RWPE1 (cell line): Measurements from ENCODE around the gene CEP72.

Experiments
- CTCF ChIA-PET: fragments of 350-600 bp; sonication (Branson Sonifier 250); formaldehyde crosslinking; extraction: SDS; loops from one replicate; lab custom pipeline; 2021; lab: Yijun Ruan, JAX
- POLR2A ChIA-PET: fragments of 400-600 bp; formaldehyde crosslinking; extraction: SDS; loops from one replicate; lab custom pipeline; 2020; ENCODE audit warnings: antibody characterized with exemption; ENCODE audit not compliant: low non-redundant PET; lab: Yijun Ruan, JAX
- DNase-seq: peaks from one replicate; pipeline ENCODE4 v3.0.0; 2012; ENCODE audit warnings: low spot score
- H3K27ac ChIP-seq: fragments of 450-650 bp; 2 replicates; pipeline ENCODE4 v1.5.1; 2017
- TF ChIP-seq, protein P1 (sequence below): fragments of 450-650 bp; conservative IDR thresholded peaks from 2 replicates; pipeline ENCODE4 v1.5.1; 2017; ENCODE audit warnings: low read depth, mild to moderate bottlenecking

Gene CEP72

DNA sequence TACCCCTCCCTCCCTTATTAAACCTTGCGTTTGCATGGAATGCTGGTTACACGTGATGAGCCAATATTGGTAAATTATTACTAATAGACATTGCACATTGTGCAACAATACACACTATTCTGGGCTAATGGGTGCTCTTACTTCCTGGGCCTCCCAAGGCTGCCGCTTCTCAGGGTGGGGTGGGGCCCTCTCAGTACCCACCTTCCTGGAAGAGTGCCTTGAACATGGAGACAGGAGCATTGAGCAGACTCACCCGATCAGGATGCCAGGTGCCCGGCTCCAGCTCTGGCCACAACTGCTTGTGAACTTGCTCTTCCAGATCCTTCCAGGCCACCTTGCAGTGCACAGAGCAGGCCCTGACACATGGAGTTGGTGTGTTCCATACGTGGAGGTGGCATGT lies 24.7 kb upstream of the CEP72 start:
- no peak overlapping the region for H3K27ac ChIP-seq
- POLR2A ChIA-PET = no interaction called here
- no peak for DNase-seq
- TF ChIP-seq, protein P1, sequence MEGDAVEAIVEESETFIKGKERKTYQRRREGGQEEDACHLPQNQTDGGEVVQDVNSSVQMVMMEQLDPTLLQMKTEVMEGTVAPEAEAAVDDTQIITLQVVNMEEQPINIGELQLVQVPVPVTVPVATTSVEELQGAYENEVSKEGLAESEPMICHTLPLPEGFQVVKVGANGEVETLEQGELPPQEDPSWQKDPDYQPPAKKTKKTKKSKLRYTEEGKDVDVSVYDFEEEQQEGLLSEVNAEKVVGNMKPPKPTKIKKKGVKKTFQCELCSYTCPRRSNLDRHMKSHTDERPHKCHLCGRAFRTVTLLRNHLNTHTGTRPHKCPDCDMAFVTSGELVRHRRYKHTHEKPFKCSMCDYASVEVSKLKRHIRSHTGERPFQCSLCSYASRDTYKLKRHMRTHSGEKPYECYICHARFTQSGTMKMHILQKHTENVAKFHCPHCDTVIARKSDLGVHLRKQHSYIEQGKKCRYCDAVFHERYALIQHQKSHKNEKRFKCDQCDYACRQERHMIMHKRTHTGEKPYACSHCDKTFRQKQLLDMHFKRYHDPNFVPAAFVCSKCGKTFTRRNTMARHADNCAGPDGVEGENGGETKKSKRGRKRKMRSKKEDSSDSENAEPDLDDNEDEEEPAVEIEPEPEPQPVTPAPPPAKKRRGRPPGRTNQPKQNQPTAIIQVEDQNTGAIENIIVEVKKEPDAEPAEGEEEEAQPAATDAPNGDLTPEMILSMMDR = no peak
- CTCF ChIA-PET = interaction anchor here (0.7 to 1.1 kb wide), 2 partner anchors 17 to 64 kb away, joined by 3 read pairs; no protein-coding TSS in a partner anchor

DNA sequence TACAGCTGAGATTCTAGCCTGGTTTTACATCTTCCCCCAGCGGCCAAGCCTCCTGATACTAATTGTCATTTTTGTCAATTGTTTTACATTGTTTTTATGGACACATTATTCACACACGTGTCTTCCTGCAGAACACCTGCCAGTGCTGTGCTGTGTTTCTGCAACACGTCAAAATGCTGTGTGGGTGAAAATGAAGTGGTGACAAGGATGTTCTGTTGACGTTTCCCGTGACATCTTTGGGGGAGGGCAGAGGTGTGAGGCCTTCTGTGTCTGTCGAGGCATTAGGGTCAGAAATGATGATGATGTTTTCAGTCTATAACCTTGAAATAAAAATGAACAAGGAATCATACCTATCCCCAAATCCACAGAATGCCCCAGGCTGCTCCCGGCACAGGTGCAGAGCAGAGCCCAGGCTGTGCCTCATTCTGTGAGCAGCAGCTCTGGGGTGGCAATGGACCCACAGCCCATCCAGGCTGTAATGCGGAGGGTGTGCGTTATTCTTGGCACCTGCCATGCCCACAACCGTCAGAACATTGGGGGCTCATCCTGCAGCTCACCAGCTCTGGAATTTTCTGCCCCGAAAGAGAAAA lies 23.6 kb upstream of the CEP72 start:
- POLR2A ChIA-PET = no interaction called here
- CTCF ChIA-PET = interaction anchor here (1.1 kb wide), 1 partner anchor 16 kb away, joined by 3 read pairs; no protein-coding TSS in a partner anchor
- TF ChIP-seq, protein P1 = no peak
- no peak overlapping the region for H3K27ac ChIP-seq
- DNase-seq = no peak

DNA sequence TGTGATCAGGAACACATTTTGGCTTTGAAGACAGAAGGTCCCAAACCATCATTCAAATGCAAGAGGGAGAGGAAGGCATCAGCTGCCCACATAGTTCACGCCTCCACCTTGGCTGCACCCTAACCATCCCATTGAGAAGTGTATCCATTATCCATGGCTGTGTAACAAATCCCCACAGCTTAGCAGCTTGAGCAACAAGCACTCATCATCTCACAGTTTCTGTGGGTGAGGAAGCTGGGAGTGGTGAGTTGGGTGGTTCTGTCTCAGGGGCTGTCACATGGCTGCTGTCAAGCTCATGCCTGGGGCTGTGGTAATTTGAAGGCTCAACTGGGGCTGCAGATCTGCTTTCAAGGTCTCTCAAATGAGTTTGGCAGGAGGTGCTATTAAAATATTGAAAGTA lies 23.0 kb upstream of the CEP72 start:
- TF ChIP-seq, protein P1 = no peak
- CTCF ChIA-PET = interaction anchor here (0.6 kb wide), 1 partner anchor 251 kb away, joined by 4 read pairs; no protein-coding TSS in a partner anchor
- DNase-seq = no peak
- no peak overlapping the region for H3K27ac ChIP-seq
- POLR2A ChIA-PET = no interaction called here

DNA sequence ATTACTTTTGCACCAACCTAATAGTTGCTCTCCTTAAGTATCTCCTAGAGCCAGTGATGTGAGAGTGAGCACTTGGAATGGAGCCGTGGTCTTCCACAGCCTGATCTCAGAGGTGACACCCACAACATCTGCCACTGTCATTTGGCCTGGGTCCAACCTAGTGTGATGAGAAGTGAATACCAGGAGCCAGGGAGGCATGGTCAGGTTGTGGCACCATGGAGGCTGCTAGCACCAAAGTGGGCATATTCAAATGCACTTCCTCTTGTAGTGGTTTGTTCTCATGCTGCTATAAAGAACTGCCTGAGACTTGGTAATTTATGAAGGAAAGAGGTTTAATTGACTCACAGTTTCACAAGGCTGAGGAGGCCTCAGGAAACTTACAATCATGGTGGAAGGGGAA lies 22.6 kb upstream of the CEP72 start:
- CTCF ChIA-PET = interaction anchor here (0.6 kb wide), 1 partner anchor 251 kb away, joined by 4 read pairs; no protein-coding TSS in a partner anchor
- TF ChIP-seq, protein P1 = no peak
- no peak overlapping the region for H3K27ac ChIP-seq
- DNase-seq = no peak
- POLR2A ChIA-PET = no interaction called here

DNA sequence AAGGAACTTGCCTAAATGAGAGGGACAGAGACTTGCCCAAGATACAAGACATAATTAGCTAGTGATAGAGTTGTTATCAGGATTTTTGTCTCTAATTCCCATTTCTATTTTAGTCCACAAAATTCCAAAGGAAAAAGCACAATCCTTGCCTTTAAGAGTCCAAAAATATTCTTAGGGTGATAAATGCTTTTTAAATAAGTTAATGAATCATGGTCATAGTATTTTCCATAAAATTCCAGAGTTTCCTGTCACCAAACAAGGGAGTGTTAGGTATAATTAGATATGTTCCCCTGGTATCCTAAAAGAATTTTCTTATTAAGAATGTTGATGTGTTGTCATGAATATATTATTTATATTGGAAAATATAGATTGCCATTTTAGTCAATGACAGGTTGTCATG lies 21.8 kb upstream of the CEP72 start:
- no peak overlapping the region for H3K27ac ChIP-seq
- POLR2A ChIA-PET = no interaction called here
- TF ChIP-seq, protein P1 = no peak
- CTCF ChIA-PET = no interaction called here
- no peak for DNase-seq

DNA sequence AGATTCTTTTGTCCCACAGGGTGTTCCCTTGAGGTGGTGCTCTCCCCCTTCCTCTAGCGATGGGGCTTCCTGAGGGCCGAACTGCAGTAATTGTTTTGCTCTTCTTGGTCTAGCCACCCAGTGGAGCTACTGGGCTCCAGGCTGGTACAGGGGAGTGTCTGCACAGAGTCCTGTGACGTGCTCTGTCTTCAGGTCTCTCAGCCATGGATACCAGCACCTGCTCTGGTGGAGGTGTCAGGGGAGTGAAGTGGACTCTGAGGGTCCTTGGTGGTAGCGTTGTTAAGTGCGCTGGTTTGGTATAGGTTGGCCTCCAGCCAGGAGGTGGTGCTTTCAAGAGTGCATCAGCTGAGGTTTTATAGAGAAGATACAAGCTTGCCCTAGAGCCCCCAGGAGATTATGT lies 20.4 kb upstream of the CEP72 start:
- POLR2A ChIA-PET = no interaction called here
- H3K27ac ChIP-seq = no peak overlapping the region; the same call in 1 of the 2 replicates
- no peak for DNase-seq
- CTCF ChIA-PET = no interaction called here
- TF ChIP-seq, protein P1 = no peak
